Measurements from ENCODE around the gene EFCAB9.

- TF ChIP-seq RFX5 (IDR thresholded peaks at IDR 0.05; ENCODE audit: borderline replicate concordance, low read depth, low read length) (no peak), EP300 (IDR thresholded peaks at IDR 0.05; ENCODE audit: borderline replicate concordance in 1 of 2, low read depth in 2 of 2, low read length in 2 of 2) (no peak), GABPA (IDR thresholded peaks at IDR 0.05; ENCODE audit: borderline replicate concordance, insufficient read depth, low read length) (no peak), JUND (IDR thresholded peaks at IDR 0.05; ENCODE audit: low read length) (no peak), EZH2 (IDR thresholded peaks at IDR 0.05; ENCODE audit: low read depth, low read length, severe bottlenecking) (no peak), BACH1 (IDR thresholded peaks at IDR 0.05; ENCODE audit: low read length) (no peak)
- TF ChIP-seq, protein P1, sequence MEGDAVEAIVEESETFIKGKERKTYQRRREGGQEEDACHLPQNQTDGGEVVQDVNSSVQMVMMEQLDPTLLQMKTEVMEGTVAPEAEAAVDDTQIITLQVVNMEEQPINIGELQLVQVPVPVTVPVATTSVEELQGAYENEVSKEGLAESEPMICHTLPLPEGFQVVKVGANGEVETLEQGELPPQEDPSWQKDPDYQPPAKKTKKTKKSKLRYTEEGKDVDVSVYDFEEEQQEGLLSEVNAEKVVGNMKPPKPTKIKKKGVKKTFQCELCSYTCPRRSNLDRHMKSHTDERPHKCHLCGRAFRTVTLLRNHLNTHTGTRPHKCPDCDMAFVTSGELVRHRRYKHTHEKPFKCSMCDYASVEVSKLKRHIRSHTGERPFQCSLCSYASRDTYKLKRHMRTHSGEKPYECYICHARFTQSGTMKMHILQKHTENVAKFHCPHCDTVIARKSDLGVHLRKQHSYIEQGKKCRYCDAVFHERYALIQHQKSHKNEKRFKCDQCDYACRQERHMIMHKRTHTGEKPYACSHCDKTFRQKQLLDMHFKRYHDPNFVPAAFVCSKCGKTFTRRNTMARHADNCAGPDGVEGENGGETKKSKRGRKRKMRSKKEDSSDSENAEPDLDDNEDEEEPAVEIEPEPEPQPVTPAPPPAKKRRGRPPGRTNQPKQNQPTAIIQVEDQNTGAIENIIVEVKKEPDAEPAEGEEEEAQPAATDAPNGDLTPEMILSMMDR (IDR thresholded peaks at IDR 0.05; ENCODE audit: control extremely low read depth in 1 of 3, insufficient read depth in 1 of 3, low read depth in 1 of 3, low read length in 3 of 3) = no peak
Observed at GRCh38 chr5:172224996-172225395, 31.0 kb downstream of the EFCAB9 start.

Data from H1 (cell line).